Right lobe of liver (tissue), 4 donors: ENCODE results near the gene SEC14L2.

Experiments used
- POLR2A ChIP-seq: fragments of 450-650 bp; IDR thresholded peaks from one replicate; pipeline ENCODE4 v1.6.1; 2017; ENCODE audit warnings: antibody characterized with exemption, mild to moderate bottlenecking
- TF ChIP-seq, protein P1 (sequence below), 4 donors: fragments of 200-600 bp in 3 of 4; fragments of 450-650 bp in 1 of 4; IDR thresholded peaks; one replicate each; pipeline versions ENCODE4 v1.5.1 to v1.8.0; 2016 to 2022; ENCODE audit warnings: antibody characterized with exemption in 4 of 4, mild to moderate bottlenecking in 2 of 4
- donor health status: DM: no; HTN: no; CAD: no.
- donor health status: DM: no; HTN: no; CAD: no.
- donor health status: DM: no; HTN: yes; CAD: no.

DNA sequence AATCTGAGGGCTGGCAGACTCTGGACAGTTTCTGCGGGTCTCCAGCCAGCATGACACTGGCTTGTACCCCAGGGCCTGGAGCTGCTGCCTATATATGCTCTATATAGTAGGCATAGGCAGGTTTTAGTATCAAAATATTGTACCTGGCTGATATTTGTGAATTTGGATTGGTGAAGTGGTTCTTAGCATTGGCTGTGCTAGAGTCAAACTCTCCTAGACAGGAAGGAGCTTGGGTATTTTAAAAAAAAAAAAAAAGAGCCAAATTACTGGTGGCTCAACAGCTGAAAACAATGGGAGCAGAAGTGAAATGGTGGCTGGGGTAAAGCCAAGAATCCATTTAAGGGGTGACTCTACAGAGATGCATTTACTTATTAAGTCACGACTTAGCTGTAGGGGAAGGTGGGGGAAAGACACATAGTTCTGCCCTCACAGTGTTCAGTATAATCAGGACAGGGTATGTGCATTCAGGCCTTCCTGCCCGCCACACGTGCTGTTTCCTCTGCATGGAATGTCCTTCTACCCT, 17.8 kb downstream of the SEC14L2 start:
- TF ChIP-seq, protein P1, sequence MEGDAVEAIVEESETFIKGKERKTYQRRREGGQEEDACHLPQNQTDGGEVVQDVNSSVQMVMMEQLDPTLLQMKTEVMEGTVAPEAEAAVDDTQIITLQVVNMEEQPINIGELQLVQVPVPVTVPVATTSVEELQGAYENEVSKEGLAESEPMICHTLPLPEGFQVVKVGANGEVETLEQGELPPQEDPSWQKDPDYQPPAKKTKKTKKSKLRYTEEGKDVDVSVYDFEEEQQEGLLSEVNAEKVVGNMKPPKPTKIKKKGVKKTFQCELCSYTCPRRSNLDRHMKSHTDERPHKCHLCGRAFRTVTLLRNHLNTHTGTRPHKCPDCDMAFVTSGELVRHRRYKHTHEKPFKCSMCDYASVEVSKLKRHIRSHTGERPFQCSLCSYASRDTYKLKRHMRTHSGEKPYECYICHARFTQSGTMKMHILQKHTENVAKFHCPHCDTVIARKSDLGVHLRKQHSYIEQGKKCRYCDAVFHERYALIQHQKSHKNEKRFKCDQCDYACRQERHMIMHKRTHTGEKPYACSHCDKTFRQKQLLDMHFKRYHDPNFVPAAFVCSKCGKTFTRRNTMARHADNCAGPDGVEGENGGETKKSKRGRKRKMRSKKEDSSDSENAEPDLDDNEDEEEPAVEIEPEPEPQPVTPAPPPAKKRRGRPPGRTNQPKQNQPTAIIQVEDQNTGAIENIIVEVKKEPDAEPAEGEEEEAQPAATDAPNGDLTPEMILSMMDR (IDR thresholded peaks at IDR 0.05): no peak
- TF ChIP-seq POLR2A: no peak
